Stimulated activated CD4-positive, alpha-beta T cell treated with anti-CD3 and anti-CD28 coated beads, Interleukin-4, amount 100 ng/mL, for 24 hours (primary cell): Measurements from ENCODE around the gene CEP131.

ENCODE experiments used
- DNase-seq: peaks from one replicate; pipeline ENCODE4 v3.0.0-alpha.2; 2020

The CEP131 gene

DNA sequence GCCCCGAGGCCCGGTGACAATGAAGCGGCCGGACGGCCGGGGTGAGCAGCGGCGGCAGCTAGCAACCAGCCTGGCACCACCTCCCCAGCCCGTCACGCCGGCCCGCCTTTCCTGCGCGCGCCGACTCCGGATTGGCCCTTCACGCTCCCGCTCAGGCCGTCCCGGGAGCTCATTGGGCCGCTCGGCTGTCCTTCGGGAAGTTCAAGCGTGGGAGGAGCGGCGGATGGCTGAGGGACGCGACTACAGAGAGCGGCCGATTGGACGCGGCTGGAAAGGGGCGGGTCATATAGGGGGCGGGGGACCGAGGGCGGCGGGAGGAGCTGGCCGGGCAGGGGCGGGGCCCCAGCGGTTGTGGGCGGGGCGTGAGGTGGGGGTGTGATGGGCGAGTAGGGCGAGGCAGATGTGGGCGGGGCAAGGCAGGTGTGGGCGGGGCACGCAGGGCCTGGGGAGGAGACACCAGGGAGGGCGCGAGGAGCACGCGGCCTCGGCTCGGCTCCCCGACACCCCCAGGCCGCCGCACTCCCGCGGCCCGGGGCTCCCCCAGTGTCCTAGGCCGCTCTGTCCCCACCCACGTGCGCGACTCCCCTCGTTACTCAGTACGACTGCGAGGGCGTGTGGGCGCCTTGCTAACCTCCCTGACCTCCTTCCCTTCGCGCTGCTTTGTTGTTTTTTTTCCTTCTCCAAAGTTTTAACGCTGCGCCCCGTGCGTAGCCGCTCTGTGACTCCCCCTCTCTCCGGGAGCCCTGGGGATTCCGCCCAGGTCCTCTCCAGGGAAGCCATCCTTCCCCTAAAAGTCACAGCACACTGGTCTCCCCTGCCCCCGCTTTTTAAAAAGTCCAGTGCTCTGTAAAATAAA lies at the start of gene CEP131:
CEP131 (minus strand) TSS at position 60 of the 856 bp plus-strand sequence. CDS start 2,909 bp downstream, outside the sequence.
- peak; percentile 99 for DNase-seq

DNA sequence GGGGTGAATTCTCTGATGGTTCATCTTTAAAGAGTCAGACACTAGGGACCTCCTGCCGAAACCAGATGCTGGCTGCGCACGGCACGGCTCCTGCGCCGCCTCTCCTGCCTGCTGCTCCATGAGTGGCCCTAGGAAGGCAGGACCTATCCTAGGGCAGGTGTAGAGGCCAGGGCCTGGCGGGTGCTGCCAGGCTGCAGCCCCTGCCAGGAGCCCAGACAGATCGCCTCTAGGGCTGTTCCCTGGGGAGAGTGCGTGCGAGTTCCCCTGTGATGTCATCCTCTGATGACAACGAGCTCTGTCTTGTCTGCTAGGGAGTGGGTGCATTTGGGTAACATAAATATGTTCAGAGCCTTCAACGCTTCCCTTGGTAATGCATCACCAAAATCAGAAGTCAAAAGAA lies 48.5 kb upstream of the CEP131 start:
- DNase-seq: no peak

DNA sequence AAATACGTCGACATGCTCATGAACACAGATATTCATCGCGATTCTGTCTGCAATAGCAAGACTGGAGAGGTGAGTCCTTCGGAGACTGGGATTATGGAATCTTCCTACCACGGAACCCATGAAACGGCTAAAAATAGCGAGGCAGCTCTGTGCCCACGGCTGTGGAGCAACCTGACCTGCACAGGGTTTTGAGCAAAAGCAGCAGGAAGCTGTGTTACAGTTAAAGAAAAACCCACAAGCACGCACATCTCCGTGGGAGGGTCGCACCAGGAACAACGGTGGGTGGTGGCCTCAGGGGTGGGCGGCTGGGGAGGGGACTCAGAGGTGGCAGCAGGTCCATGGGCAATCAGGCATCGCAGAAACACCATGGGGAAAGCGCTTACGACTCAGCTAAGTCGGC lies 47.5 kb upstream of the CEP131 start:
- no peak for DNase-seq

GRCh38 chr17:81267390-81268067 lies 44.8 kb upstream of the CEP131 start:
- no peak for DNase-seq

GRCh38 chr17:81265576-81265975 lies 42.8 kb upstream of the CEP131 start:
- no peak for DNase-seq

GRCh38 chr17:81264640-81265039 lies 41.9 kb upstream of the CEP131 start:
- DNase-seq: no peak

DNA sequence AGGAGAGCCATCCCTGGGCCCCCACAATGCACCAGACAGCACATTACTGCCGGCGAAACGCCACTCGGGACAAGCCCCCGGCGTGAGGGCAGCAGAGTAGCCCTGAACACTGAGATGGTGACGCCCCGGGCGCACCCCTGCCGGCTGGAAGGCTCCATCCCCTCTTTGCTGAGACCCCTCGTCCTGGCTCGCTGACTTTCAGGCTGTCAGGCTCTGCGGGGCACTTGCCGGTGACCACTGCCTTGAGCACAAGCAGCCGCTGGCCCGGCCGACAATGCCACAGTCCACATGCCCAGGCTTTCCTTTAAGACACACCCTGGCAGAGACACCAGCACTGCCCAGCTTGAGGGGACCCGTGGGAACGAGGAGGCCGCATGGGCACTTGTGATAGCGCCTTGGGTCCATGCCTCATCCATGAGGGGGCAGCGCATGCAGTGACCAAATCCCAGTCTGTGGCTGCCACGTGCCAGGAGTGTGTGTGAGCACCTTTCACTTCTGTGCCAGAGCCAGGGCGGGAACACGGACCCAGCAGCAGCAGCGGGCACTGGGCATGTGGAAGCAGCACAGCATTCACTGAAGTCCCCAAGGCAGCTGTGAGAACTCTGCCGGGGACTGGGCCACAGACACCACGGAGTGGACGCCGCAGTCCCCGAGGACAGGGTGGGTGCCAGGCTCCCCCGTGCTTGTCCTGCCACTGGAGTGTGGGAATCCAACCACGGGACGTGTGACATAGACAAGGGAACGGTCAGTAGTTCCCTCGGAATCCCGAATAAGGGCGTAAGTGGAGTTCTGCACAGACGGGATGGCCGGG lies 40.8 kb upstream of the CEP131 start:
- no peak for DNase-seq

GRCh38 chr17:81261582-81262336 lies 39.0 kb upstream of the CEP131 start:
- DNase-seq: no peak

GRCh38 chr17:81261096-81261495 lies 38.3 kb upstream of the CEP131 start:
- no peak for DNase-seq

GRCh38 chr17:81260641-81261040 lies 37.9 kb upstream of the CEP131 start:
- DNase-seq: no peak

DNA sequence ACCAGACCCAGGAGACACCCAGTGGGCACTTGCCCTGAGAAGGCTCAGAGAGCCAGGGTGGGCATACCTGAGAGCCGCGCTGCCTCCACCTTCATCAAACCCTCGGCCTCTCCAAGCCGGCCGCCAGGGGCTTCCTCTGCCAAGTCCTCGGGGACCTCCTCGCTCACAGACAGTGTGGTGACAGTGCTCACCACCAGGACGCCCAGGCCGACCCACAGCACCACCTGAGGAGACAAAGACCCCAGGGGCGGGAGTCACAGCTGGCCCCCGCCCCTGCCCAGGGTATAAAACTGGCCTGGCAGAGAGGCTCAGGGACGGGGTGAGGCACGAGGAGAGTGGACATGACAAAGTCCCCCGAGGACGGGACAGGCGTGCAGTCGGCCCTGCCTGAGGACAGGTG lies 37.4 kb upstream of the CEP131 start:
- DNase-seq: no peak

DNA sequence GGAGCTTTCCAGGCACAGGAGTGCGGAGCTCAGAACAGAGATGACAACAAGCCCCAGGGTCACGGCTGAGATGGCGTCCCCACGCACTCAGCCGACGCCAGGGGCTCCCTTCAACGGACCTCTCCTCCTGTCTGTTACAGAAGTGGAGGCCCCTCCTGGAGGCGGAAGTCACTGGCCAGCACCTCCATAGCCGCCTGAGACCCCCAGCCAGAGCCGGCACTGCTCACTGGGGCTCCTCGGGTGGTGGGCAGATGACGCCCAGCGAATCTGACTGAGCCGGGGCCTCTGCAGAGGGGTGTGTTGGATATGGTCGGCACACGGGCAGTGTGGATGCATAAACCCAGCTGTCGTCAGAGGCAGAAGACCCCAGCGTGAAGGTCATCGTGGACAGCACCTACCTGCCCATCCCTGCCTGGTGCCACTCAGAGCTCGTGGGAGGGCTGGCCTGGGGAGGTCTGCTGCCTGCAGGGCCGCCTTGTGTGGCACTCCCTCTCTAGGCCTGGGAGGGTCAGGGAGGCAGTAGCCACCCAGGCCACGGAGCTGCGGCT lies 36.4 kb upstream of the CEP131 start:
- no peak for DNase-seq

GRCh38 chr17:81258292-81258691 lies 35.5 kb upstream of the CEP131 start:
- DNase-seq: no peak

- DNase-seq: no peak
These were observed 34.8 kb upstream of the CEP131 start for GRCh38 chr17:81257533-81257932.

DNA sequence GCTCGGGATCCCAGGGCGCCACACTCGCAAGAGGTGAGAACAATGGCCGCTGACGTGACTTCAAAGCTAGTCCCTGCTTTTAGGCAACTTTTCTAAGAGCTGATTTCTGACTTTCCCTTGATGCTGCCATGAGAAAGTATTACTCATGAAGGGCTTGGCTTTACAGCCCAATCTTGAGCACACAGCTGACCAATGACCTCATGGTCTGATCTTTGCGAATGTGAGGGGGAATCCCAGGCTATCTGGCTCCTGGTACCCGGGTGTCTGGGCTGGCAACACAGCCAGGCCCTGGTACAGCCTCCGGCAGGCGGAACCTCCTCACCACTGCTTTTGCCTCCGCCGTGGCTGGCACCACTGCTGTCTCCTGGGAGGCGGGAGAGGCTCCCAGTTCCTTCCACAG lies 33.9 kb upstream of the CEP131 start:
- DNase-seq: no peak

DNA sequence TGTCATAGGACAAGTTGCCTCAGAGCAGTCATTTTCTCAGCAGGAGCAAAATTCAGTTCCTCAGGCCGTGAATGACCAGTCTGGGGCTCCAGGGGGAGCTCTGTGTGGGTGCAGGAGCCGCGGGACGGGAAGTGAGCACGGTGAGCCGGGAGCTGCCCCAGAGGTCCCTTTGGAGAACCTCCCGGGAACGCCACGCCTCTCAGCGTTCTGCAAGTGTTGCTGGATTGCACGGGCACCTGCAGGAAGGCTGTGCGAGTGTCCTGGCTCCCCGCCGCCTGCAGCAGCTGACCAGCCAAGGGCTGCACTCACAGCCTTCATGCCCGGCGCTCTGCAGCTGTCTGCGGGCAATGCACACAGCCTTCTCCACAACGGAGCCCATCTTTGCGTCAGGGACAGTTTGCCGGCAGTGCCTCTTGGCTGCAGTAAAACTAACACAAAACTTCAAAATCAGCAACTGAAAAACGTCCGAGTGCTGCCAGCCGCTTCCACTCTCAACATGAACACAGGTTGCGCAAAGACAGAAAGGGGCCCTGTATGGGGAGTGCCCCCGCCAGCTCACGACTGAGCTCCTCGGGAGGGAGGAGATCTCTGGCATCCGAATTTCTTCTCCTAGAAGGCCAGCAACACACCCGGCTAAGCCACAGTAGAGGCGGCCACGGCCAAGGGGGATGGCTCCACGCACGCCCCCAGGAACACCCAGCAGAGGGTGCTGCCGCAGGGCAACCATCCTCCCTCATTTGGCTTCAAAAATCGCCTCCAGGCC lies 32.4 kb upstream of the CEP131 start:
- no peak for DNase-seq

GRCh38 chr17:81253358-81254131 lies 30.8 kb upstream of the CEP131 start:
- peak; percentile 66 for DNase-seq

- DNase-seq: no peak
These were observed 30.2 kb upstream of the CEP131 start for GRCh38 chr17:81252987-81253329.

GRCh38 chr17:81252326-81252986 lies 29.7 kb upstream of the CEP131 start:
- no peak for DNase-seq

DNA sequence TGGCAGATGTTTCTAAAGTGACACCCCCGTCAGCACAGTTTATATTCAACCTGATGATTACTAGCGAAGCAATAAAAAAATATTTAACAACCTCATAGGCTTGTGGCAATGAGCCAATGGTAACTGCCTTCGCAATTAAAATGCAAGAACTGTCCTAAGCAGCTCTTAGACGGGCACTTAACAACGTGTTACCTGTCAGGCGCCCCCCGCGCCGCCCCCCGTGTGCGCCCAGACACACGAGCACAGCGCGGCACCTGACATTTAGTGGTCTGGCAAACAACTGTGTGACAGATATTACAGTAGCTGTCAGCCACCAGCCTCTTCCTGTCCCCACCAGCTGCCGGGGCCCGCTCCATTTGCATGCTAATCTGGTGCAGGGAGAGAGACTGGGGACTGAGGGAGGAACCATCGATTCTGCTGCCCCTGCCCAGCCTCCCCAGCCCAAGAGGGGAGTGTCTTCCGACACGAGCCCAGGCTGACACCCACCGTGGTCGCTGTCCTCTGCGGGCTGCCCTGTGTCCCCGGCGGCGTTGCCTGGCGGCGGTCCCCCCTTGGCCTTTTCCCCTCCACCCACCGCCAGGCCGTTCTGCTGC lies 29.0 kb upstream of the CEP131 start:
- DNase-seq: no peak
